Stomach (tissue), 4 donors: ENCODE results near the gene COG2.

Experiments
- EP300 ChIP-seq: sonication (generic); formaldehyde crosslinking; IDR thresholded peaks from one replicate; pipeline ENCODE4 v1.6.1; 2017; ENCODE audit warnings: antibody characterized with exemption
- POLR2A ChIP-seq, 4 donors: fragments of 450-650 bp; IDR thresholded peaks; one replicate each; pipeline ENCODE4 v1.6.1; 2016; ENCODE audit warnings: antibody characterized with exemption in 4 of 4, control low read depth in 2 of 4, mild to moderate bottlenecking in 1 of 4, moderate library complexity in 1 of 4
- POLR2AphosphoS5 ChIP-seq, 3 donors: sonication (generic); formaldehyde crosslinking; IDR thresholded peaks; one replicate each; pipeline ENCODE4 v1.6.1; 2016; ENCODE audit warnings: antibody characterized with exemption in 3 of 3
- TF ChIP-seq, protein P1 (sequence below), 7 experiments: fragments of 450-650 bp in 4 of 7; fragments of 200-600 bp in 3 of 7; sonication (generic) in 3 of 7; IDR thresholded peaks; one replicate each; pipeline ENCODE4 v1.5.1; 2016 to 2019; ENCODE audit warnings: antibody characterized with exemption in 7 of 7, control low read depth in 2 of 7, mild to moderate bottlenecking in 1 of 7

DNA sequence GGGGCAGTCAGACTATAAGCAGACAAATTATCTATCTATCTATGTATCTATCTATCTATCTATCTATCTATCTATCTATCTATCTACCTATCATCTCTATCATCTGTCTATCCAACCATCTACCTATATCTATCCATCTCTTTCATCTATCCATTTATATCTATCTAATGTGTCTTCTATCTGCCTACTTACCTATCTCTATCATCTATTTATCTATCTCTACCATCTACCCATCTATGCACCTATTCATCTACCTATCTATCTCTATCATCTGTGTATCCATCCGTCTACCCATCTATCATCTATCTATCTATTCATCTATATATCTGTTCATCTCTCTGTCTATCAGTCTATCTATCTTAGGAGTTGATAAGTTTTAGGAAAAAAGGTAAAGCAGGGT is 10.8 kb upstream of the COG2 start:
- TF ChIP-seq, protein P1, sequence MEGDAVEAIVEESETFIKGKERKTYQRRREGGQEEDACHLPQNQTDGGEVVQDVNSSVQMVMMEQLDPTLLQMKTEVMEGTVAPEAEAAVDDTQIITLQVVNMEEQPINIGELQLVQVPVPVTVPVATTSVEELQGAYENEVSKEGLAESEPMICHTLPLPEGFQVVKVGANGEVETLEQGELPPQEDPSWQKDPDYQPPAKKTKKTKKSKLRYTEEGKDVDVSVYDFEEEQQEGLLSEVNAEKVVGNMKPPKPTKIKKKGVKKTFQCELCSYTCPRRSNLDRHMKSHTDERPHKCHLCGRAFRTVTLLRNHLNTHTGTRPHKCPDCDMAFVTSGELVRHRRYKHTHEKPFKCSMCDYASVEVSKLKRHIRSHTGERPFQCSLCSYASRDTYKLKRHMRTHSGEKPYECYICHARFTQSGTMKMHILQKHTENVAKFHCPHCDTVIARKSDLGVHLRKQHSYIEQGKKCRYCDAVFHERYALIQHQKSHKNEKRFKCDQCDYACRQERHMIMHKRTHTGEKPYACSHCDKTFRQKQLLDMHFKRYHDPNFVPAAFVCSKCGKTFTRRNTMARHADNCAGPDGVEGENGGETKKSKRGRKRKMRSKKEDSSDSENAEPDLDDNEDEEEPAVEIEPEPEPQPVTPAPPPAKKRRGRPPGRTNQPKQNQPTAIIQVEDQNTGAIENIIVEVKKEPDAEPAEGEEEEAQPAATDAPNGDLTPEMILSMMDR (IDR thresholded peaks at IDR 0.05), result no peak
- no peak for TF ChIP-seq POLR2A (IDR thresholded peaks at IDR 0.05)
- no peak for TF ChIP-seq POLR2AphosphoS5 (IDR thresholded peaks at IDR 0.05)
- no peak for TF ChIP-seq EP300
